D721Med (cell line): ENCODE measurements around the gene ELP2.

Source experiments
- DNase-seq: peaks from one replicate; pipeline ENCODE4 v3.0.0; 2011; ENCODE audit warnings: low spot score; ENCODE audit not compliant: insufficient read length
- FAIRE-seq: peaks from 2 replicates; lab custom pipeline; 2011; peaks lifted over from hg19 to GRCh38; lab: Jason Lieb, UNC
- CTCF ChIP-seq: IDR thresholded peaks from 2 replicates; pipeline ENCODE4 v1.5.1; 2012; ENCODE audit warnings: mild to moderate bottlenecking, control low read depth; ENCODE audit not compliant: insufficient read depth; ENCODE audit errors: missing control alignments

Gene ELP2

DNA sequence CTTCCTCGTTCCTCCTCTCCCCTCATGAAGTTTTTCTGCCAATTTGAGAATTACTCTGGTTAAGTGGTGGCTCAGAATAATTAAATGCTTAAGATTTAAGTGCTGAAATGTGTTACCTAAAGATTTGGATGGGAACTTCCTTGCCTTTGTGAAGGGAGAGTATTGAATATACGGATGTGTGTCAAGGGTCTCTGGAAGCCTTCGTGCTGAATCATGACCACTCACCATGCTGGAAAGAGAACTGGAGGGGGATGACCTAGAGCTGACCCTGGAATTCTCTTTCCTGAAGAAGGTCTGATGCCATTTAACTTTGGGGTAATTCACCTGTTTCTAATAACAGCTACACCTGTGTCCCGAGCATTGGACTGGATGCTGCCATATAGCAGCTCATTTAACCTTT, 59.8 kb downstream of the ELP2 start:
- DNase-seq (no peak), FAIRE-seq (no peak)
- TF ChIP-seq CTCF: no peak

- DNase-seq (no peak), FAIRE-seq (no peak)
- TF ChIP-seq CTCF: no peak
Measured at GRCh38 chr18:36191286-36191685, 61.6 kb downstream of the ELP2 start.

DNA sequence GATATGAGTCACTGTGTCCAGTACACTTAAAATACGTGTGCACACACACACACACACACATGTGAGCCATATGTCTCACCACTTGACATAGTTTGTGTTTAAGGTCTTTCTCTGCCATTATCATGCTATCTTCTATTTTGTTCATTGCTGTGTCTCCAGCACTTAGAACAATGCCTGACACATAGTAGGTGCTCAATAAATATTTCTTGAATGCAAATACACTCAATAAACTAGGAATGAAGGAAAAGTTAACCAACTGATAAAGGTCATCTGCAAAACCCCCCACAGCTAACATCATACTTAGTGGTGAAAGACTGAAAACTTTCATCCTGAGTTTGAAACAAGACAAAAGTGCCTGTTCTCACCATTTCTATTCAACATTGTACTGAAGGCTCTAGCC, 62.0 kb downstream of the ELP2 start:
- TF ChIP-seq CTCF: no peak
- no peak for DNase-seq
- no peak for FAIRE-seq

GRCh38 chr18:36194600-36195315, 65.1 kb downstream of the ELP2 start:
- no peak for TF ChIP-seq CTCF
- no peak for DNase-seq
- FAIRE-seq: no peak

GRCh38 chr18:36195427-36196122, 65.9 kb downstream of the ELP2 start:
- DNase-seq (no peak), FAIRE-seq (no peak)
- TF ChIP-seq CTCF: no peak

DNA sequence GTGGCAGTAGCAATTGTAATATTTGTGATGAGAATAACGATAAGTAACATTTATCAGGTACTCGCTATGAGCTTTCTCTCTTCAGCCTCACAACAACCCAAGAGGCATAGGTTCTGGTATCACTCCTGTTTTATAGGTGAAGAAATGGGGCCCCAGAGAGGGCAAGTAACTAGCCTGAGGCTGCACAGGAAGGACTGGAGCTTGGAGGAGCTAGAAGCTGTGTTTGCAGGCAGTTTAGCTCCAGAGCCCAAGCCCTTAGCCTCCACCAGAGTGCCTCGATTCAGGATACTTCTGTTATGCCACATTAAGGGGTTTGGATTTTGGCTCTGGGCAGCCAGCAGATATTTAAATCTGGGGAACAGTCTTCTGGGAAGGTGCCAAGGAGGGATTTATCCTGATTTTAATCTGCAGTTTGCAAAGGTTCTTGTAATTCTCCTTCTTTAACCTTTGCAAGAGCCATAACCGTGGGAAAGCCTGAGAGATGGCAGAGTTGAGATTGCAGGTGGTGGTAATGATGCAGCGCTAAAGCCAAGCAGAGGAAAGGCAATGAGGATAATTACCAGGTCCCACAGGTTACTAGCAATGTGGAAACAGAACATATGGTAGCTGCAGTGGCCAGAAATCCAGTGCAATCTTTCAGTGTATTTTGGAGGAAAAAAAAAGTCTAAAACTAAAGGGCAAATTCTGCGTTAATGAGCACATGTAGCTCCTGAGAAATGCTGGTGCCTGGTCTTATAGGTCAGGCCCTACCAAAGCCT, 66.7 kb downstream of the ELP2 start:
- no peak for FAIRE-seq
- no peak for DNase-seq
- no peak for TF ChIP-seq CTCF
